Measurements from ENCODE around the gene ROBO1.

Gene ROBO1

GRCh38 chr3:78863306-78864203, 904.2 kb downstream of the ROBO1 start:
- no peak for DNase-seq

GRCh38 chr3:78861156-78861555, 906.6 kb downstream of the ROBO1 start:
- no peak for DNase-seq

DNA sequence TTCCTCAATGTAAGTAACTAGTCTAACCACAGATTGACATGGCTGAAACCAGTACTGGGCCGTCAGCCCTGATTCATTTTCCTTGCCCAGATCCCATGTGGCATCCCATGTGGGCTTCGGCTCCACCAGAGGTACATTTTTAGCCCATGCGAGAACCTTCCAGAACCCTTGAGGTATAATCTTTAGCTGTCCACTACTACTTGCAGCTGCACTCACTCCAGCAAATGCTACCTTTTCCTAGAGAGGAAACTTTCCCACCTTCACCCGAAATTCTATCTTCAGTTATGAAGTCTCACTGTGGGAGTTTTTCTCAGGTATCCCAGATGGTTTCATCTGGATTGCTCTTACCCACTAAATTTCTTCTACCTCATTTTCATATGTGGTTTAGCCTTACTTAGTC, 907.2 kb downstream of the ROBO1 start:
- no peak for DNase-seq

- DNase-seq: no peak
Observed at GRCh38 chr3:78858910-78859309, 908.9 kb downstream of the ROBO1 start.

GRCh38 chr3:78858174-78858573, 909.6 kb downstream of the ROBO1 start:
- DNase-seq: no peak

DNA sequence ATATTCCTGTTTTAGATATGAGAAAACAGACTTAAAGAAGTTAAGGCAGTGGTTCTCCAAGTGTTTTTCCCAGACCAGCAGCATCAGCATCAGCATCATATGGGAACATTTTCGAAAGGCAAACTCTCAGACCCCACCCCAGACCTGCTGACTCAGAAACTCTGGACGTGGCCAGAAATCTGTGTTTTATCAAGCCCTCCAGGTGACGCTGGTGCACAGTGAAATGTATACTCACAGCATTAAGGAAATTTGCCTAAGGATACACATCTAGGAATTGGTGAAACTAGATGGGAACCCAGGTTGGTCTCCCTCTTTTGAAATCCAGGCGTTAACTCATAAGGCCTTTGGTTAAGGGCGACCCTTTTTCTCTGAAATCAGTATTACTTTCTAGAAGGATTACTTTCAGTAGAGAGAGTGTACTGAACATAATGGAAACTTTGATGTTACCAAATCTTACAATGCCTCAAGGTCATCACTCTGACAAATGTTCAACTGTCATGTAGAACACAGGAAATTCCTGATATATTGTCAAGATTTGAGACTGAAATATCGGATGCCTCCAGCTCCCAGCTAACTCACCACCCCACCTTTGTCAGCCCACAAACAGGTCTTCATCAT, 910.2 kb downstream of the ROBO1 start:
- DNase-seq: no peak

DNA sequence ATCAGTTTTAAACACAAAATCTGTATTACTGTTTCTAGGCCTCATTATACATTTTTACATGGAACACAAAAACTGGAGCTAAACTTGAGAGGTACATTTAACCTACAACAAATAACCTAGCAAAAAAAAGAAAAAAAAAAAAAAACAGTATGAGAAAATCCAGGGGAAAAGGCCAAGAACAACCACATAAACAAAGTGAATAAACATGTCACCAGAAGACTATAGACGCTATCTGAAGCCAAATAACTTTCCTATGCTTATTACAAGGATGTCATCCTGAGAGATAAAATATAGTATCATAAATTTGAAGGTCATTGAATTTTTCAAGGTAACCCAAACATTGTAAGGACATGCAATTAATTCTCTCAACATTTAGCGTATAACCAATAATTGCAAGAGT, 911.6 kb downstream of the ROBO1 start:
- DNase-seq: no peak

DNA sequence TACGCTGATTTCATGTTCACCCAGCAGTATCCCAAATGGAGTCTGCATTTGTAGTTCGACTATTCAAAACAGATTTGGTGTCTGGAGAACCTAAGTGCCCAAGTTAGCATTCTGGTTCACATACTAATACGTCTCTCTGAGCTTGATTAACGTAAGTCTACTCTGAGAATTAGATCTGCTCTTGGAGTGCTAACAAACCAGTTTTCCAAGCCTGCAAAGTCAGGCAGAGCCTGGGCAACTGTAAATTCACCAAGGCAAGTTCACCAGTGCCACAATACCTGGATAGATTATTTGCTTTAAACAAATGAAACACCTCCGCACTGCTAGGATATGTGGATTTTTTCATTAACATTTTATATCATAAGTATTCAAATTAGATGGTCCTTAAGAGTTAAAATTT, 912.6 kb downstream of the ROBO1 start:
- no peak for DNase-seq

GRCh38 chr3:78848392-78849288, 919.2 kb downstream of the ROBO1 start:
- DNase-seq: no peak

DNA sequence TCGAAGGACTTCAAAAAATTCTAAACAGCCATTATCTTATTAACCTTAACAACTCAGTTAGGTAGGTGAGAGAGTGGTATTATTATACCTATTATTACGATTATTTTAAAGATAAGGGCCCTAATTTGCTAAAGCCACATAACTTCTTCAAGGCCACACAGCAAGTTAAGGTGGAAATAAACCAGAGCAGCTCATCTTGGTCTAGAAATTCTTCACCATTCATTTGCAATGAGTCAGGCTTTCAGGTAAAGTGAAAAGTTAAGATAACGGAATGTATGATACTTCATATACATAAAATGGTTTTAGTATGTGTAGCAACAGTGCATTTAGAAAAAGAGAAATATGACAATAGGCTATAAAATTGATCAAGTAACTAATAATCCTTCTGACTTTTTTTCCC, 920.2 kb downstream of the ROBO1 start:
- no peak for DNase-seq

GRCh38 chr3:78847203-78847602, 920.6 kb downstream of the ROBO1 start:
- no peak for DNase-seq

- no peak for DNase-seq
Observed at GRCh38 chr3:78846718-78847117, 921.1 kb downstream of the ROBO1 start.

- DNase-seq: no peak
Observed at GRCh38 chr3:78845605-78846004, 922.2 kb downstream of the ROBO1 start.

DNA sequence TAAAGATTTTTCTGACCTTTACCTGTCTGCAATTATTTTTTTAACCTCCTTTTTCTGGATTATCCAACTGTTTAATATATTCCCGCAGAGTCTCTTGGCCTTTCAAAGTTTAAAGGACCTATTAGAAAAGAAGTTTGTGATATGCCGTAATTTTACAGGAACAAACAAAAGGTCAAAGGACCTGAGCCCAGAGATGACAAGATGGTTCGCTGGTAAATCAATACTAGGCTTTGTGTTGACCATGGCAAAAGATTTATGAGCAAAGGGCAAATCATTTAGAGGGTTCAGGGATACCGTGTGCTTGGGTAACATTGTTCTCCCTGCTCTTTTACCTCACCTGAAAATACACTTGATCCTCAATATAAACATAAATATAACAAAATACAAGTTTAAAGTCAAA, 923.5 kb downstream of the ROBO1 start:
- no peak for DNase-seq

DNA sequence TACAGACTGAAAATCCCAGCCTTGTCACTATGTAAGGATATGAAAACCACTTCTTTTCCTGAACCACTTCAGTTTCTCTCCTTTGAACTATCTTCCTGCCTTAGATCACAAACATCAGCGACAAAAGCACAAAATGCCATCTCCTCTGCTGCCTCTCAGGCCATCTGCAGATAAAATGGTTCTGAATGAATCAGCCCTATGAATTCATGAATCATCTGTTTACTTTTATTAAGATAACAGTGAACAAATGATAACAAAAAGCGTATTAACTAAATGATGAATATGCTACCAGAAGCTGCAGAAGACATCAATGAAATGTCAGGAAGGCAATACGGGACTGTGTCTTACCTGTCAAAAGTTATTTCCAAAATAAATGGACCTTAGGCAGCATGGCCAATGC, 928.1 kb downstream of the ROBO1 start:
- DNase-seq: no peak

- DNase-seq: no peak
Observed at GRCh38 chr3:78838362-78838761, 929.4 kb downstream of the ROBO1 start.

GRCh38 chr3:78834910-78835309, 932.9 kb downstream of the ROBO1 start:
- DNase-seq: no peak

DNA sequence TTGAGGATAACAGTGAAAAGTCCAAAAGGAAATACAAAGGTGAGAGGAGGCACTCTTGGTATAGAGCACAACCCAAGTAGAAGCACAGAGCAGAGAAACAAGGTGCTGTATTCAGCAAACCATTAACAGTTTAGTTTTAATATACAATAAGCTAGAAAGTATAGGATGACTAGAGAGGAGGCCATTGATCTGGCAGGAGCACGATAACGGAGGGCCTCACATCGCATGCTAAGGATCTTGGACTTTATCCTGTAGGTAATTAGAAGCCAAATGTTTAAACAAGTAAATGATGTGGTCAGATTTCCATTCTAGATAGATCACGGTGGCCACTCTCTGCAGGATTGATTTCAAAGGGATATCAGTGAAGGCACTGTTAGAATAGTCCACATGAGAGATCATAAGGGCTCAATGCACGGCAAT, 935.0 kb downstream of the ROBO1 start:
- no peak for DNase-seq

- no peak for DNase-seq
Observed at GRCh38 chr3:78831446-78831972, 936.3 kb downstream of the ROBO1 start.

DNA sequence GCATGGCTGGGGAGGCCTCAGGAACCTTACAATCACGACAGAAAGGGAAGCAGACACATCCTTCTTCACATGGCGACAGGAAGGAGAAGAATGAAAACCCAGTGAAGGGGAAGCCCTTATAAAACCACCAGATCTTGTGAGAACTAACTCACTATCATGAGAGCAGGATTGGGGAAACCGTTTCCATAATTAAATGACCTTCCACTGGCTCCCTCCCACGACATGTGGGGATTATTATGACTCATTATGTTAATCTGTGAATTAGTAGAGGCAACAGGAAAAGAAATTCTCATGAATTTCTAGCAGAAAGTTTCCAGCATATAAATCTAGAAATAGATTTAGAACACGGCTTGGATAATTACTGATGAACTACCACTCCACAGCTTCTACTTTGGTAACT, 937.3 kb downstream of the ROBO1 start:
- DNase-seq: no peak

DNA sequence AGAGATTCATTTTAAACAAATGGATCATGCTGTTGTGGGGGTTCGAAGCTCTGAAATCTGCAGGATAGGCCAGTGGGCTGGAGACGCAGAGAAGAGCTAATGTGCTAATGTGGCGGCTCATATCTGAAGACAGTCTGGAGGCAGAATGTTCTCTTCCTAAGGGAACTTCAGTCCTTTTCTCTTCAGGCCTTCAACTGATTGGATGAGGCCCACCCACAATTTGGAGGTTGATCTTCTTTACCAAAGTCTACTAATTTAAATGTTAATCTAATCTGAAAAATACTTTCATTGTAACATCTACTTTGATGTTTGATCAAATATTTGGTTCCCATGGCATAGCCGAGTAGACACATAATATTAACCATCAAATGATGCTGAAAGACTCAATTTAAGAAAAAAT, 940.2 kb downstream of the ROBO1 start:
- no peak for DNase-seq

DNA sequence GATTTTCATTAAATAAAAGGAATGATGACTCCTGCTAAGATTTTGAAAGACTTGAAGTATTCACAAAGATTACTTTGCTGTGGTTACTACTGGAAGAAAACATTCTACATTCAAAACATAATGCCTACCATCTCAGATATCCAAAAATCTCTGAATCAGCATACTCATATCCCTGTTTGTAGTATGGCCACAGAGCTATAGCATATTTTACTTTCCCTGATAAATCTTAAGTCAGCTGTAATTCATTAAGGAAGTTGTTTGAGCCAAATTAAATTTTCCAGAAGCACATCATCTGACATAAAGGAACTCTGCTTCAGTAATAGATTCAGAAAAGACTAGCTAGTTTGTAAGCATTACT, 942.0 kb downstream of the ROBO1 start:
- DNase-seq: no peak

GRCh38 chr3:78825118-78825857, 942.5 kb downstream of the ROBO1 start:
- no peak for DNase-seq
